ENCODE data around the gene CORO1A. TPM values are rescaled to one million over a fixed set of nuclear protein-coding genes. Genes with fewer than 3 reads are reported as not detected.

CORO1A gene
- total and polyA plus RNA-seq, 2 experiments from 2014 or later = 10.2 to 23.5 TPM

DNA sequence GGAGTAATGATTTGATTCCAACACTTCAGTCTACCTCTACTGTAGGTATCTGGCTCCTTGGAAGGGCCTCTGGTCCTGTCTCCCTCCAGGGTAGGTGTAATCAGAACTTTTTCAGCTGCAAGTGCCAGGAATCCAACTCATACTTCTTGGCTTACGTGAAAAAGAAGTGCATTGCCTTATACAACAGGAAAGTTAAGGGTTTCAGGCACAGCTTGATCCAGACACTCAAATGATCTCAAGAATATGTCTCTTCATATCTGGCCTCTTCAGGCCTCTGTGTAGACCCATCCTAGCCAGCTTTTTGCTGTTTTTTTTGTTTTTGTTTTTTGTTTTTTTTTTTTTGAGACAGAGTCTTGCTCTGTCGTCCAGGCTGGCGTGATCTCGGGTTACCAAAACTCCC is 4.2 kb upstream of the CORO1A start:
- no peak for DNase-seq (ENCODE audit: low spot score)
- Mint-ChIP-seq H3K27me3 (ENCODE audit: insufficient read depth, low read depth, poor library complexity) (peaks cover 16% of the 10 kb centered on the region), H3K9me3 (no peaks in the 10 kb centered on the region), H3K36me3 (ENCODE audit: low read depth) (no peaks in the 10 kb centered on the region), H3K4me3 (no peak overlapping the region), H3K4me1 (peaks cover 2% of the 10 kb centered on the region), H3K27ac (no peak overlapping the region)
- no peak overlapping the region for H3K4me2 ChIP-seq
- no peak overlapping the region for H2AFZ ChIP-seq
- TF ChIP-seq ZNF331 (CRISPR knock-in tag; IDR thresholded peaks at IDR 0.05; ENCODE audit: low read depth) (no peak), EZH2 (IDR thresholded peaks at IDR 0.05; ENCODE audit: low read depth, unreplicated experiment) (no peak), ZNF114 (CRISPR knock-in tag; IDR thresholded peaks at IDR 0.05) (no peak), CREB1 (CRISPR knock-in tag; IDR thresholded peaks at IDR 0.05; ENCODE audit: low read depth) (no peak), POLR2AphosphoS5 (IDR thresholded peaks at IDR 0.05; ENCODE audit: low read depth) (no peak), NANOG (IDR thresholded peaks at IDR 0.05; ENCODE audit: borderline replicate concordance) (no peak), JUNB (IDR thresholded peaks at IDR 0.05; ENCODE audit: unreplicated experiment) (no peak), STAT1 (IDR thresholded peaks at IDR 0.05; ENCODE audit: unreplicated experiment) (no peak), EZH2phosphoT487 (IDR thresholded peaks at IDR 0.05; ENCODE audit: unreplicated experiment) (no peak)
- TF ChIP-seq, protein P1, sequence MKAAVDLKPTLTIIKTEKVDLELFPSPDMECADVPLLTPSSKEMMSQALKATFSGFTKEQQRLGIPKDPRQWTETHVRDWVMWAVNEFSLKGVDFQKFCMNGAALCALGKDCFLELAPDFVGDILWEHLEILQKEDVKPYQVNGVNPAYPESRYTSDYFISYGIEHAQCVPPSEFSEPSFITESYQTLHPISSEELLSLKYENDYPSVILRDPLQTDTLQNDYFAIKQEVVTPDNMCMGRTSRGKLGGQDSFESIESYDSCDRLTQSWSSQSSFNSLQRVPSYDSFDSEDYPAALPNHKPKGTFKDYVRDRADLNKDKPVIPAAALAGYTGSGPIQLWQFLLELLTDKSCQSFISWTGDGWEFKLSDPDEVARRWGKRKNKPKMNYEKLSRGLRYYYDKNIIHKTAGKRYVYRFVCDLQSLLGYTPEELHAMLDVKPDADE (IDR thresholded peaks at IDR 0.05) = no peak
- TF ChIP-seq, protein P2, sequence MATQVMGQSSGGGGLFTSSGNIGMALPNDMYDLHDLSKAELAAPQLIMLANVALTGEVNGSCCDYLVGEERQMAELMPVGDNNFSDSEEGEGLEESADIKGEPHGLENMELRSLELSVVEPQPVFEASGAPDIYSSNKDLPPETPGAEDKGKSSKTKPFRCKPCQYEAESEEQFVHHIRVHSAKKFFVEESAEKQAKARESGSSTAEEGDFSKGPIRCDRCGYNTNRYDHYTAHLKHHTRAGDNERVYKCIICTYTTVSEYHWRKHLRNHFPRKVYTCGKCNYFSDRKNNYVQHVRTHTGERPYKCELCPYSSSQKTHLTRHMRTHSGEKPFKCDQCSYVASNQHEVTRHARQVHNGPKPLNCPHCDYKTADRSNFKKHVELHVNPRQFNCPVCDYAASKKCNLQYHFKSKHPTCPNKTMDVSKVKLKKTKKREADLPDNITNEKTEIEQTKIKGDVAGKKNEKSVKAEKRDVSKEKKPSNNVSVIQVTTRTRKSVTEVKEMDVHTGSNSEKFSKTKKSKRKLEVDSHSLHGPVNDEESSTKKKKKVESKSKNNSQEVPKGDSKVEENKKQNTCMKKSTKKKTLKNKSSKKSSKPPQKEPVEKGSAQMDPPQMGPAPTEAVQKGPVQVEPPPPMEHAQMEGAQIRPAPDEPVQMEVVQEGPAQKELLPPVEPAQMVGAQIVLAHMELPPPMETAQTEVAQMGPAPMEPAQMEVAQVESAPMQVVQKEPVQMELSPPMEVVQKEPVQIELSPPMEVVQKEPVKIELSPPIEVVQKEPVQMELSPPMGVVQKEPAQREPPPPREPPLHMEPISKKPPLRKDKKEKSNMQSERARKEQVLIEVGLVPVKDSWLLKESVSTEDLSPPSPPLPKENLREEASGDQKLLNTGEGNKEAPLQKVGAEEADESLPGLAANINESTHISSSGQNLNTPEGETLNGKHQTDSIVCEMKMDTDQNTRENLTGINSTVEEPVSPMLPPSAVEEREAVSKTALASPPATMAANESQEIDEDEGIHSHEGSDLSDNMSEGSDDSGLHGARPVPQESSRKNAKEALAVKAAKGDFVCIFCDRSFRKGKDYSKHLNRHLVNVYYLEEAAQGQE (IDR thresholded peaks at IDR 0.05; ENCODE audit: unreplicated experiment) = no peak
- TF ChIP-seq, protein P3, sequence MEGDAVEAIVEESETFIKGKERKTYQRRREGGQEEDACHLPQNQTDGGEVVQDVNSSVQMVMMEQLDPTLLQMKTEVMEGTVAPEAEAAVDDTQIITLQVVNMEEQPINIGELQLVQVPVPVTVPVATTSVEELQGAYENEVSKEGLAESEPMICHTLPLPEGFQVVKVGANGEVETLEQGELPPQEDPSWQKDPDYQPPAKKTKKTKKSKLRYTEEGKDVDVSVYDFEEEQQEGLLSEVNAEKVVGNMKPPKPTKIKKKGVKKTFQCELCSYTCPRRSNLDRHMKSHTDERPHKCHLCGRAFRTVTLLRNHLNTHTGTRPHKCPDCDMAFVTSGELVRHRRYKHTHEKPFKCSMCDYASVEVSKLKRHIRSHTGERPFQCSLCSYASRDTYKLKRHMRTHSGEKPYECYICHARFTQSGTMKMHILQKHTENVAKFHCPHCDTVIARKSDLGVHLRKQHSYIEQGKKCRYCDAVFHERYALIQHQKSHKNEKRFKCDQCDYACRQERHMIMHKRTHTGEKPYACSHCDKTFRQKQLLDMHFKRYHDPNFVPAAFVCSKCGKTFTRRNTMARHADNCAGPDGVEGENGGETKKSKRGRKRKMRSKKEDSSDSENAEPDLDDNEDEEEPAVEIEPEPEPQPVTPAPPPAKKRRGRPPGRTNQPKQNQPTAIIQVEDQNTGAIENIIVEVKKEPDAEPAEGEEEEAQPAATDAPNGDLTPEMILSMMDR (conservative IDR thresholded peaks at IDR 0.05; ENCODE audit: low read depth in 2 of 2) = no peak
- TF ChIP-seq, protein P4, sequence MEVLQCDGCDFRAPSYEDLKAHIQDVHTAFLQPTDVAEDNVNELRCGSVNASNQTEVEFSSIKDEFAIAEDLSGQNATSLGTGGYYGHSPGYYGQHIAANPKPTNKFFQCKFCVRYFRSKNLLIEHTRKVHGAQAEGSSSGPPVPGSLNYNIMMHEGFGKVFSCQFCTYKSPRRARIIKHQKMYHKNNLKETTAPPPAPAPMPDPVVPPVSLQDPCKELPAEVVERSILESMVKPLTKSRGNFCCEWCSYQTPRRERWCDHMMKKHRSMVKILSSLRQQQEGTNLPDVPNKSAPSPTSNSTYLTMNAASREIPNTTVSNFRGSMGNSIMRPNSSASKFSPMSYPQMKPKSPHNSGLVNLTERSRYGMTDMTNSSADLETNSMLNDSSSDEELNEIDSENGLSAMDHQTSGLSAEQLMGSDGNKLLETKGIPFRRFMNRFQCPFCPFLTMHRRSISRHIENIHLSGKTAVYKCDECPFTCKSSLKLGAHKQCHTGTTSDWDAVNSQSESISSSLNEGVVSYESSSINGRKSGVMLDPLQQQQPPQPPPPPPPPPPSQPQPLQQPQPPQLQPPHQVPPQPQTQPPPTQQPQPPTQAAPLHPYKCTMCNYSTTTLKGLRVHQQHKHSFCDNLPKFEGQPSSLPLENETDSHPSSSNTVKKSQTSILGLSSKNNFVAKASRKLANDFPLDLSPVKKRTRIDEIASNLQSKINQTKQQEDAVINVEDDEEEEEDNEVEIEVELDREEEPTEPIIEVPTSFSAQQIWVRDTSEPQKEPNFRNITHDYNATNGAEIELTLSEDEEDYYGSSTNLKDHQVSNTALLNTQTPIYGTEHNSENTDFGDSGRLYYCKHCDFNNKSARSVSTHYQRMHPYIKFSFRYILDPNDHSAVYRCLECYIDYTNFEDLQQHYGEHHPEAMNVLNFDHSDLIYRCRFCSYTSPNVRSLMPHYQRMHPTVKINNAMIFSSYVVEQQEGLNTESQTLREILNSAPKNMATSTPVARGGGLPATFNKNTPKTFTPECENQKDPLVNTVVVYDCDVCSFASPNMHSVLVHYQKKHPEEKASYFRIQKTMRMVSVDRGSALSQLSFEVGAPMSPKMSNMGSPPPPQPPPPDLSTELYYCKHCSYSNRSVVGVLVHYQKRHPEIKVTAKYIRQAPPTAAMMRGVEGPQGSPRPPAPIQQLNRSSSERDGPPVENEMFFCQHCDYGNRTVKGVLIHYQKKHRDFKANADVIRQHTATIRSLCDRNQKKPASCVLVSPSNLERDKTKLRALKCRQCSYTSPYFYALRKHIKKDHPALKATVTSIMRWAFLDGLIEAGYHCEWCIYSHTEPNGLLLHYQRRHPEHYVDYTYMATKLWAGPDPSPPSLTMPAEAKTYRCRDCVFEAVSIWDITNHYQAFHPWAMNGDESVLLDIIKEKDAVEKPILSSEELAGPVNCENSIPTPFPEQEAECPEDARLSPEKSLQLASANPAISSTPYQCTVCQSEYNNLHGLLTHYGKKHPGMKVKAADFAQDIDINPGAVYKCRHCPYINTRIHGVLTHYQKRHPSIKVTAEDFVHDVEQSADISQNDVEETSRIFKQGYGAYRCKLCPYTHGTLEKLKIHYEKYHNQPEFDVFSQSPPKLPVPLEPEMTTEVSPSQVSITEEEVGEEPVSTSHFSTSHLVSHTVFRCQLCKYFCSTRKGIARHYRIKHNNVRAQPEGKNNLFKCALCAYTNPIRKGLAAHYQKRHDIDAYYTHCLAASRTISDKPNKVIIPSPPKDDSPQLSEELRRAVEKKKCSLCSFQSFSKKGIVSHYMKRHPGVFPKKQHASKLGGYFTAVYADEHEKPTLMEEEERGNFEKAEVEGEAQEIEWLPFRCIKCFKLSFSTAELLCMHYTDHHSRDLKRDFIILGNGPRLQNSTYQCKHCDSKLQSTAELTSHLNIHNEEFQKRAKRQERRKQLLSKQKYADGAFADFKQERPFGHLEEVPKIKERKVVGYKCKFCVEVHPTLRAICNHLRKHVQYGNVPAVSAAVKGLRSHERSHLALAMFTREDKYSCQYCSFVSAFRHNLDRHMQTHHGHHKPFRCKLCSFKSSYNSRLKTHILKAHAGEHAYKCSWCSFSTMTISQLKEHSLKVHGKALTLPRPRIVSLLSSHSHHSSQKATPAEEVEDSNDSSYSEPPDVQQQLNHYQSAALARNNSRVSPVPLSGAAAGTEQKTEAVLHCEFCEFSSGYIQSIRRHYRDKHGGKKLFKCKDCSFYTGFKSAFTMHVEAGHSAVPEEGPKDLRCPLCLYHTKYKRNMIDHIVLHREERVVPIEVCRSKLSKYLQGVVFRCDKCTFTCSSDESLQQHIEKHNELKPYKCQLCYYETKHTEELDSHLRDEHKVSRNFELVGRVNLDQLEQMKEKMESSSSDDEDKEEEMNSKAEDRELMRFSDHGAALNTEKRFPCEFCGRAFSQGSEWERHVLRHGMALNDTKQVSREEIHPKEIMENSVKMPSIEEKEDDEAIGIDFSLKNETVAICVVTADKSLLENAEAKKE (CRISPR knock-in tag; IDR thresholded peaks at IDR 0.05) = no peak
- H4K20me1 ChIP-seq (replicated peaks; ENCODE audit: insufficient read depth) = no peaks in the 10 kb centered on the region
- peaks cover 2% of the 10 kb centered on the region; the same call in 1 of the 2 replicates for H3K4me1 ChIP-seq (ENCODE audit: insufficient read depth)
- H3K79me2 ChIP-seq (replicated peaks; ENCODE audit: insufficient read depth) = no peaks in the 10 kb centered on the region
- no peak overlapping the region for H3K27ac ChIP-seq (ENCODE audit: low read depth)
- 0 out of 2 replicates have a peak, but pooled peaks cover 5% of the 10 kb centered on the region for H3F3A ChIP-seq (replicated peaks; ENCODE audit: low read depth)
- H3K4me3 ChIP-seq = no peak overlapping the region
- ATAC-seq = no peak
- peaks cover 14% of the 10 kb centered on the region; the same call in 1 of the 2 replicates for H3K27me3 ChIP-seq (ENCODE audit: insufficient read depth)
- H3K36me3 ChIP-seq (ENCODE audit: insufficient read depth) = no peaks in the 10 kb centered on the region
- no peaks in the 10 kb centered on the region for H3K9me2 ChIP-seq (ENCODE audit: insufficient read depth)

Measured in GM23338 (cell line).